NCI-H1436 treated with DMSO at 0.1 percent for 48 hours (cell line): ENCODE results near the gene CARD9.

ENCODE experiments used
- DNase-seq: peaks from one replicate; lab custom pipeline; 2025; lab: John Stamatoyannopoulos, UW

CARD9 gene

DNA sequence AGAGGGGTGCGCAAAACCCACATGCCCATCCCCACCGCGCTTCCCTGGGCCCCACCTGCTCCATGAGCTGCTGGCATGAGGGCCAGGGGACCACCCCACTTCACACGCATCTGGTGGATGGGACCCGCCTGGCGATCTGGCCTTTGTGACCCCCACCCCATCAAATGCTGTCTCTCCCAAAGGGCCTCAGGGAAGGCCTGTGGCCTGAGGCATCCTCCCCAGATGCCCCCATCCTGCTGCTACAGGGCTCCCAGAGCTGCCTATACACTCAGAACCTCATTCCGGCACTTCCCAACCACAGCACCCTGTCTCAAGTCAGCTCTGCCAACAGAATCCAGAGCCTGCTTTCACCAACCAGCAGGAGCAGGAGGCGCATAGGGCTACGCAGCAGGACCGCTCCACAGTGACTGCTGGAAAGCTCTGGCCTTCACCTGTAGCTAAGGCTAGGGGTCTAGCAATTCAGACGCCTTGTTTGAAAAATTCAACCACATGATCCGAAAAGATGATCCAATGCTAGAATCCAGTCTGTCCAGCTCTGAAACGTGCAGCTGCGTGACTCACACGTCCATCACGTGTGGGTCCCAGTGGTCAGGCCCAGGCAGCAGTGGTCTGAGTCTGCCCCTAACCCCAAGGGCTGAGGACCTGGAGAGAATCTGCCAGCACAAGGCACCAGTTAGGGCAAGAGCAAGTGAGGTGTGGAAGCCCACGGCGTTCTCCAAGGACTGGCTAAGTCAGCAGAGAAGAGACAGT, 27.9 kb upstream of the CARD9 start:
- no peak for DNase-seq

GRCh38 chr9:136400038-136400834, 26.8 kb upstream of the CARD9 start, which contains the start of gene SNAPC4:
TSS of gene SNAPC4 (minus strand) at chr9:136400170. CDS start at chr9:136398428, 1,742 bp downstream.
- DNase-seq: peak; percentile 45

- no peak for DNase-seq
Measured at GRCh38 chr9:136399176-136400037, 25.9 kb upstream of the CARD9 start.

GRCh38 chr9:136398286-136398685, 24.8 kb upstream of the CARD9 start:
- no peak for DNase-seq

DNA sequence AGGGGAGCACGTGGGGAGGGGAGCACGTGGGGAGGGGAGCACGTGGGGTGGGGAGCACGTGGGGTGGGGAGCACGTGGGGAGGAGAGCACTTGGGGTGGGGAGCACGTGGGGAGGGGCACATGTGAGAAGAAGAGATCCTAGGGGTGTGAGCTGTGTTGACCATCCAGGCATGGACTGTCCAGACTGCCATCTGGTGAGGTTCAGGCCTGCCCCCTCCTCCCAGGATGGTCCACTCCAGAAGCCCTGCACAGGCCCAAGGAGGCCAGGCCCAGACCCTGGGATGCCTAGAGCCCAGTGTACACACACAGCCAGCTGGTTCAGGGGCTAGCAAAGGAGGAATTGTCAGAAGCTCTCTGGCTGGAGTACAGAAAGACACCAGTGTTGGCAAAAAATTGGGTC, 24.2 kb upstream of the CARD9 start:
- DNase-seq: no peak

DNA sequence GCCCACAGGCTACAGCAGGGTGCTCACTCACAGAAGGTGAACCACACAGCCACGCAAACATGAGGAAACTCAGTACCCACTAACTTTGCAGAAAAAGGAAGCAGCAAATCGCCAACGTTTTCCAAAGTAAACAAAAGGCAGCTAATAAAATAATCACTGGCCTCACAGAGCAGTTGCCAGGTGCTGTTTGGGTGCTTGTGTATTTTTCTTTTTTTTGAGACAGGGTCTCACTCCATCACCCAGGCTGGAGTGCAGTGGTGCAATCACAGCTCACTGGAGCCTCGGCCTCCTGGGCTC, 22.7 kb upstream of the CARD9 start:
- DNase-seq: no peak

GRCh38 chr9:136395345-136396218, 22.1 kb upstream of the CARD9 start:
- no peak for DNase-seq

GRCh38 chr9:136395020-136395340, 21.5 kb upstream of the CARD9 start:
- DNase-seq: no peak

- DNase-seq: no peak
Measured at GRCh38 chr9:136394312-136395019, 21.0 kb upstream of the CARD9 start.

- no peak for DNase-seq
Measured at GRCh38 chr9:136393531-136393930, 20.1 kb upstream of the CARD9 start.

- DNase-seq: no peak
Measured at GRCh38 chr9:136392538-136393449, 19.3 kb upstream of the CARD9 start.

GRCh38 chr9:136391737-136392537, 18.5 kb upstream of the CARD9 start:
- no peak for DNase-seq

DNA sequence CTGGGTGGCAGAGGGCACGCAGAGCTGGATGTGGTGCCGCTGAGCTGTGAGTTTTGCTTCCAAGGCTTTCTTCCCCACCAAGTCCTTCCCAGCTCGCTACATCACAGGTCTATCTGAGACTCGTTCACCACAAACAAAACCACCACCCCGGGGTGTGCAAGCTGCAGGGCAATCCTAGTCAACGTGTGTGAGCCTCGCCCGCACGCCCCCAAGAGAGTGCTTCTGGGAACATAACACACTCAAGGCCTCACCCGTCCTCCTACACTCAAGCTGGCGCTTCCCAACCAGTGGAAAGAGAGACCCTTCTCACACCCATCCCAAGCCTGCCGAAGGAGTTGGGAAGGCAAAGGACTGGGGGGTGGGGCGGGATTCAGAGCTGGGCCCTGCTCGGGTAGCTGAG, 15.9 kb upstream of the CARD9 start:
- DNase-seq: no peak

DNA sequence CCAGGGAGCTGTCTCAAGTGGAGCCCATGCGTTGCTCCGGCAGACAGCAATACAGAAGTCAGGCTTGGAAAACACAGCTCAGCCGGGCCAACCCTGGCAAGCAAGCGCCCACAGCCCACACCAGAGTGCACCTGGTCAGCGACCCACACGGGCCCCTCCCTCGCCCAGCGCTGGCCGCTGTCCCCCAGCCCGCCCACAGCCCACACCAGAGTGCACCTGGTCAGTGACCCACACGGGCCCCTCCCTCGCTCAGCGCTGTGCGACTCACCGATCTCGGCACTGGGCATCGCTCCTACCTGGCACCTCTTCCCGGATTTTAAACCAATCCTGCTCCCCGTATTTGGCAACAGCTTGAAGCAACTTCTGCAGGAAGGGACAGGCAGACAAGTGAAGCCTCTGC, 13.7 kb upstream of the CARD9 start:
- no peak for DNase-seq

- no peak for DNase-seq
Measured at GRCh38 chr9:136386018-136386417, 12.5 kb upstream of the CARD9 start.

DNA sequence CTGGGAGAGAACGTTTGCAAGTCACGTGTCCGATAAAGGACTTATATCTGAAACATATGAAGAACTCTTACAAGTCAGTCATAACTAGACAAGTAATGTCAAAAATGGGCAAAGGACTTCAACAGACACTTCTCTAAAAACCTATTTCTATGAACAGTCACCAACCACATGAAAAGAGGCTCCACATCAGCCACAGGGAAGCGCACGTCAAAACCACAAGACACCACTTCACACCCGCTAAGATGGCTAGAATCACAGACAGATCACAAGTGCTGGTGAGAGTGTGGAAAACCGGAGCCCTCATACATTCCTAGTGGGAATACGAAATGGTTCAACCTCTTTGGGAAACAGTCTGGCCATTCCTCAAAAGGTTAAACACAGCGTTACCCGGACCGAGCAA, 11.5 kb upstream of the CARD9 start:
- DNase-seq: no peak

DNA sequence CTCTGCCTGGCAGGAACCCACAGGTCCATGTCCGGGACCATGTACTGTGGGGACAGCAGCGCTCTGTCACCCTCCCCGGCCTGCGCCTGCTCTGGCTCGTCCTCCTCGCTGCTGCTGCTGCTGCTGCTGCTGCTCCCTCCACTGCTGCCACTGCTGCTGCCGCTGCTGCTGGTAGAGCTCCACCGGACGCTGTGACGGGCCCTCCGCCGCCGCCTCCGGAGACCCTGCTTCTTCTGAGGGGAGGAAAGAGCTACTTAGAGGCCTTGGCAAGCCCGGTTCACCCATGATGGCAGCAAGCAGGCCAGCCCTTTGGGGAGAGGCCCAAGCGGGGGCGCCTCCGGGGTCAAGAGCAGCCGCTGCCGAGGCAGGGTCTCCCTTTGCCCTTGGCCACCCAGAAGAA, 10.0 kb upstream of the CARD9 start:
- DNase-seq: no peak

- DNase-seq: no peak
Measured at GRCh38 chr9:136381966-136382513, 8.6 kb upstream of the CARD9 start.

DNA sequence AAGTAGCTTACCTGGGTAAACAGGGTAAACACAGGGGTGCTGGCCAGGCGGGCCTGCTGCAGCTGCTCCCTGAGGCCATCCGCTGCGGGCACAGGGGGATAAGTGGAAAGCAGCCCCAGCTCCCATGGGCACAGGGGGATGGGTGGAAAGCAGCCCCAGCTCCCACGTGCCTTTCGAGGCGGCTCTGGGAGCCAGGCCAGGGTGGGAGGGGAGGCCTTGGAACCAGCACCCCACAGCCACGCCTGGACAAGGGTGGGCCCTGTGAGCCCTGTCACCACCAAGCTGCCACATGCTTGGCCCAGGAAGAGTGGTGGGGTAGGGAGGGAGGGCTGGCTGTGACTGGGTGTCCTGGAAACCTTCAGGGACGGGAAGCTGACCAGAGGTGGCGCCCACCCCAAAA, 7.8 kb upstream of the CARD9 start:
- no peak for DNase-seq
